HUES48 (cell line): Measurements from ENCODE around the gene C16orf86.

Source experiments
- H3K27ac ChIP-seq: one replicate; pipeline ENCODE4 v1.7.0; 2013; ENCODE audit warnings: low read depth, low read length, inconsistent platforms
- H3K27me3 ChIP-seq: 2 replicates; pipeline ENCODE4 v1.6.1; 2013; ENCODE audit warnings: mild to moderate bottlenecking, low read length; ENCODE audit not compliant: control insufficient read depth, insufficient read depth
- H3K36me3 ChIP-seq: 2 replicates; pipeline ENCODE4 v1.6.1; 2013; ENCODE audit warnings: low read length; ENCODE audit not compliant: control insufficient read depth, insufficient read depth
- H3K4me1 ChIP-seq: 2 replicates; pipeline ENCODE4 v1.6.1; 2013; ENCODE audit warnings: mild to moderate bottlenecking, low read length; ENCODE audit not compliant: control insufficient read depth, insufficient read depth
- H3K4me3 ChIP-seq: 2 replicates; pipeline ENCODE4 v1.5.1; 2013; ENCODE audit warnings: mild to moderate bottlenecking, low read depth, low read length
- H3K9ac ChIP-seq: 2 replicates; pipeline ENCODE4 v1.6.1; 2013; ENCODE audit warnings: mild to moderate bottlenecking, low read depth, low read length, moderate library complexity
- H3K9me3 ChIP-seq: 2 replicates; pipeline ENCODE4 v1.6.1; 2013; ENCODE audit warnings: low read length; ENCODE audit not compliant: control insufficient read depth, insufficient read depth

Gene C16orf86

DNA sequence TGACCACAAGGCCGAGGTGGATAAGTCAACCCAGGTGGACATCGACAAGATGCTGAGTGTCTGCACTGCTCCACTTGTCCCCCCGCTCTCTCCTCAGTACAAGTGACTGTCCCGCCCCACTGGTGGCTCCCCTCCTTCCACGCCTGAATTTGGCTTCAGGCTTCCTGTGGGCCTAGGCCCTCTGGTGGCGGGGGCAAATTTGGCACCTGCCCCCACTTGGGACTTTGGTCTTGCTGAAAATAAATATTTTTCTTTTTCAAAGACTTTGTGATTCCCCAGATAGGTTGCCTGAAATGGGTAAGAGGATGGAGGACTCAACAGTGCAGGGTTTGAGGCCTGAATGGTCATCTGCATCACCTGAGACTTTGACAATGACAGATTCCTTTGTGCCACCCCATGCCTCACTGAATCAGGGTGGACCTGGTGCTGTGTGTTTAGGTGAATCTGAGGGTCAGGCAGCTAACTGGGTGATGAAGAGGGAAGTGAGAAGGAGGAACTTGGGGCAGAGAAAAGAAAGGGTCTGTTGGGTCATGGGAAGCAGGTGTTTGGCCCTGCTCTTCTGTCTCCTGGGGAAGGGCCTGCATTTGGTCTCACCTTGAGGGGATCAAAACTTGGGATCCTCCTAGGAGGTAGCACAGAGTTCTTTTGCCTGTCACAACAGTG, 2.0 kb downstream of the C16orf86 start:
- Histone ChIP-seq H3K9me3 (no peaks in the 10 kb centered on the region), H3K27ac (no peak overlapping the region), H3K27me3 (peaks cover 10% of the 10 kb centered on the region), H3K36me3 (no peaks in the 10 kb centered on the region), H3K9ac (no peak overlapping the region), H3K4me3 (no peak overlapping the region), H3K4me1 (peaks cover 9% of the 10 kb centered on the region; the same call in 1 of the 2 replicates)

- H3K4me1 ChIP-seq = peaks cover 9% of the 10 kb centered on the region; the same call in 1 of the 2 replicates
- H3K27ac ChIP-seq = no peak overlapping the region
- peaks cover 10% of the 10 kb centered on the region for H3K27me3 ChIP-seq
- no peaks in the 10 kb centered on the region for H3K36me3 ChIP-seq
- H3K4me3 ChIP-seq = no peak overlapping the region
- no peaks in the 10 kb centered on the region for H3K9me3 ChIP-seq
- no peak overlapping the region for H3K9ac ChIP-seq
Measured at GRCh38 chr16:67669499-67670101, 3.0 kb downstream of the C16orf86 start.

- Histone ChIP-seq H3K27ac (no peak overlapping the region), H3K9ac (no peak overlapping the region), H3K36me3 (peaks cover 4% of the 10 kb centered on the region; the same call in 1 of the 2 replicates), H3K4me1 (peaks cover 5% of the 10 kb centered on the region; the same call in 1 of the 2 replicates), H3K27me3 (peaks cover 2% of the 10 kb centered on the region; the same call in 1 of the 2 replicates), H3K9me3 (no peaks in the 10 kb centered on the region), H3K4me3 (no peak overlapping the region)
Measured at GRCh38 chr16:67672306-67672705, 5.7 kb downstream of the C16orf86 start.

- no peak overlapping the region for H3K4me3 ChIP-seq
- no peaks in the 10 kb centered on the region for H3K9me3 ChIP-seq
- H3K9ac ChIP-seq = no peak overlapping the region
- no peaks in the 10 kb centered on the region for H3K27me3 ChIP-seq
- no peak overlapping the region for H3K27ac ChIP-seq
- peaks cover 4% of the 10 kb centered on the region; the same call in 1 of the 2 replicates for H3K36me3 ChIP-seq
- H3K4me1 ChIP-seq = no peaks in the 10 kb centered on the region
Measured at GRCh38 chr16:67672739-67673662, 6.4 kb downstream of the C16orf86 start.

DNA sequence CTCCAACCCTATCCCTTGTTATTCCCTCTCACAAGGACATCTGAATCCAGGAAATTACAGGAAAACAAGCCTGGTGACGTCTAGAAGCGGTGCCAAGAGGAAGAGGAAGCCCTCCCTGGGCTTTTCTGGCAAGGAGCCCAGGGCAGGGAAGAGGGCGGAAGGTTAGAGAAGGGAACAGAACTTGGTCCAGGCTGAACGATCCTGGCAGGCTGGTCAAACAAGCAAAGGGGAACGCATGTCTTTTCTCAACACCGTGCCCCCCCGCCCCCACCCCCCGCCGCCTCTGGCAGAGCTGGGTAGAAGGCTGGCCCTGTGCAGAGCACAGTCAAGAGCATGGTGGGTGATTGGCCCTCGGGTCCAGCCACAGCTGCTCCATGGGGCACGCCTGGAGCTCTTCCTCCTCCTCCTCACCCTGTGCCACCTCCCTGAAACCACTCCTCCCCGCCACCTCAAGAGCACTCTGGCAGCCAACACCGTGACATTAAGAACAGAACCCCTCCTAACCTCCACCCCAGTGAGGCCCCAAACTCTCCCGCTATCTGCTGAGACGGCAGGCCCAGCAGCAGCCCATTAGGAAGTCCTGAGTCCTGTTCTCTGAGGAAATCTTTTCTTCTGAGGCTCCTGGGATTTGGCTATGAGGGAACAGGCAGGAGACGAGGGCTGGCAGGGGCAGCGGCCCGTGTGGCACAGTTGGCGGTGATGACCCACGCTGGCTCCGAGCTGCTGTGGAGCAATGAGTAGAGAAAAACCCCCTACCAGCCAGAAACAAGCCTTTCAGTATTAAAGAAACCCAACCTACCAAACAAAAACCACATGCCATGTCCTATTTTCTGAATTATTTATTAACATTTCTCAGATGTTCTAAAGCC, 7.3 kb downstream of the C16orf86 start:
- H3K9ac ChIP-seq = no peak overlapping the region
- H3K9me3 ChIP-seq = no peaks in the 10 kb centered on the region
- no peak overlapping the region for H3K27ac ChIP-seq
- H3K4me1 ChIP-seq = no peaks in the 10 kb centered on the region
- peaks cover 4% of the 10 kb centered on the region; the same call in 1 of the 2 replicates for H3K36me3 ChIP-seq
- no peak overlapping the region for H3K4me3 ChIP-seq
- H3K27me3 ChIP-seq = no peaks in the 10 kb centered on the region

DNA sequence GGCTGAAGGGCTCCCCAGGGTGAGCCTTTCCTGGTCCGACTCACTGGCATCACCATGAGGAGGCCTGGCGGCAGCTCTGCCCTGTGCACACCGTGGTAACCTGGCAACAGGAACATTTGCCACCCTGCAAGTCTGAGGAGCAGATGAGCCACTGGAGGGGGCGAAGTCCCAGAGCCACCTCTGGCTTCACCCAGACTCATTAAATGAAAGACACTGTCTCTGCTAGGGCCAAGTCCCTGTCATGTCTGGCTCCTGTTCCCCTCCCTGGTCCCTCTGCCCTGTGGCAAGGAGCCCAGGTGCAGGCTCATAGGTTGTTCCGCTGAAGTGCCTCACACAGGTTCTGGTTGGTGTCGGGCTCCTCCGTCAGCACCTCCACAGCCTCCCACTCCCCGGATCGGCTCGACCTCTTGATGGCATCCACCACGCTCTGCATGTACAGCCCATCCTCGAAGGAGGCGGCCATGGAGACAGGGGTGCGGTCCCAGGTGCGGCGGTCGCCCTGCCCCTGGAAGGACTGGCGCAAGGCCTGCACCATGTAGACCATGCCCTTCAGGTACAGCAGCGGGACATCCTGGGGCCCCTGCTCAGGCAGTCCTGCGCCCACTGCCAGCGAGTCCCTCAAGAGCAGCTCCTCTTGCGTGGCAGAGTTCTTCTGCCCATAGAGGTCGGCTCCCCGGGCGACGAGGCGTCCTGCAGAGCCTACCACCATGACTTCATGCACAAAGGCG, 8.4 kb downstream of the C16orf86 start:
- no peaks in the 10 kb centered on the region for H3K27me3 ChIP-seq
- H3K27ac ChIP-seq = no peak overlapping the region
- no peak overlapping the region for H3K9ac ChIP-seq
- H3K9me3 ChIP-seq = no peaks in the 10 kb centered on the region
- peaks cover 4% of the 10 kb centered on the region; the same call in 1 of the 2 replicates for H3K36me3 ChIP-seq
- H3K4me1 ChIP-seq = no peaks in the 10 kb centered on the region
- no peak overlapping the region for H3K4me3 ChIP-seq

DNA sequence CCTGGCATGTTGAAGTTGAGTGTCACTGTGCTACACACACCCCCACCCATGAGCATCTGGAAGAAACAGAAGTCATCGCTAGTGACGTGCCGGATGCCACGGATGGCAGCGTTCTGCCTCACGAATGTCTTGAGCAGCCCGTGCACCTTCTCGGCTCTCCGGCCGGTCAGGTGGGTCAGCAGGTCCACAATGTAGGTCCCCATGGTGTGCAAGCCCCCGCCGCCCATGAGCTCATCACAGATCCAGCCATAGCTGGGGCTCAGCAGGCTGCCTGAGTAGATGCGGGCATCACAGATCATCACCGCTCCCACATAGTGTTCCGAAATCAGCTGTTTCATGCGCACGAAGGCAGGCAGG, 8.9 kb downstream of the C16orf86 start:
- Histone ChIP-seq H3K4me3 (no peak overlapping the region), H3K27me3 (no peaks in the 10 kb centered on the region), H3K27ac (no peak overlapping the region), H3K9ac (no peak overlapping the region), H3K9me3 (no peaks in the 10 kb centered on the region), H3K36me3 (peaks cover 4% of the 10 kb centered on the region; the same call in 1 of the 2 replicates), H3K4me1 (no peaks in the 10 kb centered on the region)

GRCh38 chr16:67675999-67676398, 9.4 kb downstream of the C16orf86 start:
- Histone ChIP-seq H3K27ac (no peak overlapping the region), H3K27me3 (no peaks in the 10 kb centered on the region), H3K4me1 (no peaks in the 10 kb centered on the region), H3K36me3 (peaks cover 7% of the 10 kb centered on the region; the same call in 1 of the 2 replicates), H3K9me3 (no peaks in the 10 kb centered on the region), H3K4me3 (no peak overlapping the region), H3K9ac (no peak overlapping the region)

GRCh38 chr16:67676516-67676915, 9.9 kb downstream of the C16orf86 start:
- H3K4me1 ChIP-seq = no peaks in the 10 kb centered on the region
- no peak overlapping the region for H3K9ac ChIP-seq
- H3K4me3 ChIP-seq = no peak overlapping the region

GRCh38 chr16:67676939-67677338, 10.3 kb downstream of the C16orf86 start:
- Histone ChIP-seq H3K4me3 (no peak overlapping the region), H3K9me3 (no peaks in the 10 kb centered on the region), H3K27ac (no peak overlapping the region), H3K36me3 (peaks cover 10% of the 10 kb centered on the region; the same call in 1 of the 2 replicates), H3K4me1 (no peaks in the 10 kb centered on the region), H3K27me3 (no peaks in the 10 kb centered on the region), H3K9ac (no peak overlapping the region)

More at GRCh38 chr16:67676516-67676915, 9.9 kb downstream of the C16orf86 start:
- no peak overlapping the region for H3K27ac ChIP-seq
- H3K9me3 ChIP-seq = no peaks in the 10 kb centered on the region
- H3K27me3 ChIP-seq = no peaks in the 10 kb centered on the region
- H3K36me3 ChIP-seq = peaks cover 10% of the 10 kb centered on the region; the same call in 1 of the 2 replicates
